NCI-H524 treated with DMSO at 0.1 percent for 48 hours (cell line): ENCODE measurements around the gene FNDC3B.
"Not testable (repeated sequence)": the region's sequence is repeated elsewhere in the genome, so short reads cannot be mapped to it uniquely, and the experiment has no call there.

Experiments used
- DNase-seq: peaks from one replicate; lab custom pipeline; 2025; lab: John Stamatoyannopoulos, UW

The FNDC3B gene

GRCh38 chr3:172074032-172074431 is 34.7 kb downstream of the FNDC3B start:
- no peak for DNase-seq

GRCh38 chr3:172074586-172074985 is 35.2 kb downstream of the FNDC3B start:
- no peak for DNase-seq

- no peak for DNase-seq
Observed at GRCh38 chr3:172076212-172076611, 36.8 kb downstream of the FNDC3B start.

- no peak for DNase-seq
Observed at GRCh38 chr3:172077197-172077757, 37.9 kb downstream of the FNDC3B start.

GRCh38 chr3:172078244-172078643 is 38.9 kb downstream of the FNDC3B start:
- DNase-seq: no peak

- no peak for DNase-seq
Observed at GRCh38 chr3:172078721-172079120, 39.3 kb downstream of the FNDC3B start.

GRCh38 chr3:172079326-172079976 is 40.1 kb downstream of the FNDC3B start:
- no peak for DNase-seq

GRCh38 chr3:172080503-172080902 is 41.1 kb downstream of the FNDC3B start:
- DNase-seq: no peak

GRCh38 chr3:172082269-172082668 is 42.9 kb downstream of the FNDC3B start:
- no peak for DNase-seq

- no peak for DNase-seq
Observed at GRCh38 chr3:172082820-172083513, 43.6 kb downstream of the FNDC3B start.

GRCh38 chr3:172083995-172084409 is 44.6 kb downstream of the FNDC3B start:
- no peak for DNase-seq

GRCh38 chr3:172084871-172085556 is 45.6 kb downstream of the FNDC3B start:
- DNase-seq: no peak

GRCh38 chr3:172085557-172085895 is 46.1 kb downstream of the FNDC3B start:
- DNase-seq: no peak

- no peak for DNase-seq
Observed at GRCh38 chr3:172086071-172086470, 46.7 kb downstream of the FNDC3B start.

- DNase-seq: no peak
Observed at GRCh38 chr3:172087198-172087597, 47.8 kb downstream of the FNDC3B start.

GRCh38 chr3:172087602-172088580 is 48.5 kb downstream of the FNDC3B start:
- DNase-seq: no peak

- no peak for DNase-seq
Observed at GRCh38 chr3:172089250-172089649, 49.9 kb downstream of the FNDC3B start.

GRCh38 chr3:172090035-172090434 is 50.7 kb downstream of the FNDC3B start:
- DNase-seq: no peak

- DNase-seq: no peak
Observed at GRCh38 chr3:172092658-172093057, 53.3 kb downstream of the FNDC3B start.

GRCh38 chr3:172093581-172094443 is 54.4 kb downstream of the FNDC3B start:
- not testable (repeated sequence) for DNase-seq
